Dendritic cell treated with granulocyte-macrophage colony-stimulating factor and Interleukin-4, amounts not matched to agents 40 ng/mL and 50 ng/mL, for 4 days (primary cell): Measurements from ENCODE around the gene ITGAE.
A peak's percentile ranks its signal among the peaks of the same experiment; 100 is the strongest.
"Not testable (repeated sequence)": the region's sequence is repeated elsewhere in the genome, so short reads cannot be mapped to it uniquely, and the experiment has no call there.

Experiments
- H3K27ac Mint-ChIP-seq: one replicate; pipeline ENCODE4 v1.8.0; 2022; ENCODE audit warnings: mild to moderate bottlenecking, mixed read lengths
- H3K27me3 Mint-ChIP-seq: one replicate; pipeline ENCODE4 v1.8.0; 2022; ENCODE audit warnings: mild to moderate bottlenecking, mixed read lengths
- H3K36me3 Mint-ChIP-seq: one replicate; pipeline ENCODE4 v1.8.0; 2022; ENCODE audit warnings: low read depth, mixed read lengths
- H3K4me1 Mint-ChIP-seq: one replicate; pipeline ENCODE4 v1.8.0; 2022; ENCODE audit warnings: low read depth, mixed read lengths
- H3K4me3 Mint-ChIP-seq: one replicate; pipeline ENCODE4 v1.8.0; 2022; ENCODE audit warnings: mild to moderate bottlenecking, moderate library complexity, mixed read lengths
- H3K9me3 Mint-ChIP-seq: one replicate; pipeline ENCODE4 v1.8.0; 2022; ENCODE audit warnings: mixed read lengths
- intact Hi-C: fragments of 100-400 bp; cut with micrococcal nuclease; formaldehyde crosslinking; loops from one replicate; pipeline ENCODE4 v1.15.0; 2022

Gene ITGAE

DNA sequence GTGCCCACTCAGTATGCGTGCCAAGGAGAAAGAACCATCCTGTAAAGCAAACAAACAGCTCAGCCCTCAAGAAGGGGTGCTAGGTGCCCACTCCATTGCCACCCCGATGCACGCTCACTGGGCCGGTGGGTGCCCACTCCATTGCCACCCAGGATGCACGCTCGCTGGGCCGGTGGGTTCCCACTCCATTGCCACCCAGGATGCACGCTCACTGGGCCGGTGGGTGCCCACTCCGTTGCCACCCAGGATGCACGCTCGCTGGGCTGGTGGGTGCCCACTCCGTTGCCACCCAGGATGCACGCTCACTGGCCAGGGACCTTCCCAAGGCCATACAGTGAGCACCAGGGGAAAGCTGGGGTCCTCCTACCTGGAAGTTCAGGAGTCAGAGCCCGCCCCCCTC lies 49.2 kb downstream of the ITGAE start:
- intact Hi-C loops = no loop called here

DNA sequence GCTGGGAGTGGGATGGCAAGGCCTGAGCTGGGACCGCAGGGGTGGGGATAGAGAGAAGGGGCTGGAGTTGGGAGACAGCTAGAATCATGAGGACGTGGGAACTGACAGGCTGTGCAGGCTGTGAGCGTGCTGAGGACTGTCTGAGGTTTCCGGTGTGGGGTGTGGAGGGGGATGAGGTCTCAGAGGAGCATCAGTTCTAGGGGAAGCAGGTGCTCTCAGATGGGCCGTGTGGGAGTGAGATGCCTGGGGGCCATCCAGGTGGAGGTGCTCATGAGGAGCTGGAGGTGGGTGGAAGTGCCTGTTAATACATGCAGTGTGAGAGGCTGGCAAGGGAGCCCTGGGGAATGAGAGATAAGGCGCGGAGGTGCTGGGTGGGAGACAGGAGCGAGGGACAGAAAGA lies 50.1 kb downstream of the ITGAE start:
- H3K27me3 Mint-ChIP-seq = no peaks in the 10 kb centered on the region
- no peak overlapping the region for H3K27ac Mint-ChIP-seq
- intact Hi-C loops = no loop called here
- H3K4me1 Mint-ChIP-seq = peaks cover 12% of the 10 kb centered on the region
- H3K9me3 Mint-ChIP-seq = no peaks in the 10 kb centered on the region
- no peak overlapping the region for H3K4me3 Mint-ChIP-seq
- no peaks in the 10 kb centered on the region for H3K36me3 Mint-ChIP-seq

More for the DNA sequence above, 49.2 kb downstream of the ITGAE start:
- no peaks in the 10 kb centered on the region for H3K9me3 Mint-ChIP-seq
- H3K4me3 Mint-ChIP-seq = no peak overlapping the region
- no peak overlapping the region for H3K27ac Mint-ChIP-seq
- H3K4me1 Mint-ChIP-seq = peaks cover 12% of the 10 kb centered on the region
- H3K36me3 Mint-ChIP-seq = no peaks in the 10 kb centered on the region
- no peaks in the 10 kb centered on the region for H3K27me3 Mint-ChIP-seq

DNA sequence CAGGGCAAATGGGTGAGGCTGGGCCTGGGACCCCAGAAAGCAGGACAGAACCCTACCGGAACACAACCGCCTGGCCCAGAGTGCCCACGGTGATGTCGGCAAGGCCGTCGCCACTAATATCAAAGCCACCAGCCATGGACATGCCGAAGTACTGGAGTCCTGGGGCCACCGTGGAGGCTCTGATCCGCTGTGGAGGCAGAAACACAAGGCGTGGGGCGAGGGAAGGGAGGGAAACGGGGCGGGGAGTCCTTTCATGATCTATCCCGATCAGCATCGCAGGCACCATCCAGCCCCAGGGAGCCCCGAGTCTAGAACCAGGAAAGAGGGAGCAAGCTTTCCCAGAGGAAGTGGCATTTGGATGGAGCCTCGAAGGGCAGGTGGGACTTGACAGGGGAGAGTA lies 50.7 kb downstream of the ITGAE start:
- intact Hi-C loops = no loop called here
- H3K36me3 Mint-ChIP-seq = no peaks in the 10 kb centered on the region
- no peaks in the 10 kb centered on the region for H3K27me3 Mint-ChIP-seq
- H3K4me1 Mint-ChIP-seq = peaks cover 12% of the 10 kb centered on the region
- H3K27ac Mint-ChIP-seq = no peak overlapping the region
- no peak overlapping the region for H3K4me3 Mint-ChIP-seq
- no peaks in the 10 kb centered on the region for H3K9me3 Mint-ChIP-seq

DNA sequence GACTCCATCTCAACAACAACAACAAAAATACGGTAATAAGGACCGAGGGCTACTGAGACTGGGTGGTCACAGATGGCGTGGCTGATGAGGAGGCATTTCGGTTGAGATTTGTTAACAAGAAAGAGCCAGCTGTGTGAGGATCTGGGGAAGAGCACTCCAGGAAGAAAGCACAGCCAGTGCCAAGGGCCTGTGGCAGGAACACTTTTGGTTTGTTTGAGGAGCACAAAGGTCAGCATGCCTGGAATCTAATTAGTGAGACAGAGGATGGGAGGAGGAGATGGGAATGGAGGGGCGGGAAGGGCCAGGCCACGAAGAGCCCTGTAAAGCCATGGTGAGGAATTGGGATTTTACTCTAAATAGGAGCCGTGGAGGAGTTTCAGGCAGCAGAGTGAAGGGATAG lies 52.4 kb downstream of the ITGAE start:
- Mint-ChIP-seq H3K9me3 (no peaks in the 10 kb centered on the region), H3K4me1 (peaks cover 12% of the 10 kb centered on the region), H3K36me3 (no peaks in the 10 kb centered on the region), H3K27me3 (no peaks in the 10 kb centered on the region), H3K27ac (no peak overlapping the region), H3K4me3 (no peak overlapping the region)
- intact Hi-C loops = no loop called here

DNA sequence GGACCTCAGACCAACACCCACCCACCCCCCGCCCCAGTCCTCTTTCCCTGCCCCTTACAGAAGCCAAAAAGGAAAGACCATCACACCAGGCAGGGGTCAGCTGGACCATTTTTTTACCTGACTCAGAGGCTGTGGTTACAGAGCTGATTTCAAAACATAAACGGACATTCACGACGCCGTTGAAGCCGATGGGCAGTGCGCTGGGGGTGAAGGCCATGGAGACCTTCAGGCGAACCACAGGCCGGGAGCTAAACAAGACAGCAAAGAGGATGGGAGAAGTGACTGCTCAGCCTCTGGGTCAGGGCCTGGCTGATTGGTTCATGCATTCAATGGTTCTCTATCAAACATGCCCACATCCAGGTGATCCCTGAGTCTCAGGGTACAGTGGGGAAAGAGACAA lies 53.2 kb downstream of the ITGAE start:
- Mint-ChIP-seq H3K9me3 (no peaks in the 10 kb centered on the region), H3K27ac (no peak overlapping the region), H3K4me3 (no peak overlapping the region)

DNA sequence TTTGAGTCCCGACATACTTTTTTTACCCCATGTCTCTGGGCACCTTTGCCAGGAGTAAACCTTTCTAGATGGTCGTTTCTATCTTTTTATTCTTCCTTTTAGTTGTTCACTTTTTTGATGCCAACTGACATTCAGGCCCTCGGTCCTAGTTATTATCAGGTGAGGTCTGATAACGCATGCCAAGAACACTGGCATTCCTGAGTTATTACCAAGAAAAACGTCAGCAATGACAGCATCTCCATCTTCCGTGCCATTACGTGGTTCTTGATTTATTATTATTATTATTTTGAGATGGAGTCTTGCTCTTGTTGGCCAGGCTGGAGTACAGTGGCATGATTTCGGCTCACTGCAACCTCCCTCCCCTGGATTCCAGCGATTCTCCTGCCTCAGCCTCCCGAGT lies 55.9 kb downstream of the ITGAE start:
- intact Hi-C loops = no loop called here
- H3K27ac Mint-ChIP-seq = no peak overlapping the region
- H3K36me3 Mint-ChIP-seq = no peaks in the 10 kb centered on the region
- H3K4me1 Mint-ChIP-seq = peaks cover 13% of the 10 kb centered on the region
- no peak overlapping the region for H3K4me3 Mint-ChIP-seq
- H3K9me3 Mint-ChIP-seq = no peaks in the 10 kb centered on the region
- H3K27me3 Mint-ChIP-seq = no peaks in the 10 kb centered on the region

More for the DNA sequence above, 53.2 kb downstream of the ITGAE start:
- H3K4me1 Mint-ChIP-seq = peaks cover 12% of the 10 kb centered on the region
- no peaks in the 10 kb centered on the region for H3K36me3 Mint-ChIP-seq
- no peaks in the 10 kb centered on the region for H3K27me3 Mint-ChIP-seq
- intact Hi-C loops = no loop called here

DNA sequence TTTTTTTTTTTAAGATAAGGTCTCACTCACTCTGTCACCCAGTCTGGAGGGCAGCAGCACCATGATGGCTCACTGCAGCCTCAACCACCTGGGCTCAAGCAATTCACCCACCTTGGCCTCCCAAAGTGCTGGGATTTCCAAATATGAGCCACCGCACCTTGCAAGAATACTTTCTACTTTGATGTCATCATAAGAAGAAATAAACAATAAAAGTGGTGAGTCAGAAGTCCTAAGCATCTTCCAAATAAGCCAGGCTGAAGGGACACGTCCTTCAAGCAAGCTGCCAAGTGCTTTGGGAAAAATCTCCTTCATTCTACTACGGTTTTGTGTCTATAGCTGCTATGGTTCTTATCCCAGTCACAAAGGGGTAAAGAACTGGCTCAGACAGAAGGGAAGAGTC lies 57.0 kb downstream of the ITGAE start:
- H3K9me3 Mint-ChIP-seq = no peaks in the 10 kb centered on the region
- peaks cover under 1% of the 10 kb centered on the region for H3K27me3 Mint-ChIP-seq
- intact Hi-C loops = no loop called here
- H3K4me1 Mint-ChIP-seq = peaks cover 22% of the 10 kb centered on the region
- H3K27ac Mint-ChIP-seq = no peak overlapping the region
- no peaks in the 10 kb centered on the region for H3K36me3 Mint-ChIP-seq
- no peak overlapping the region for H3K4me3 Mint-ChIP-seq

DNA sequence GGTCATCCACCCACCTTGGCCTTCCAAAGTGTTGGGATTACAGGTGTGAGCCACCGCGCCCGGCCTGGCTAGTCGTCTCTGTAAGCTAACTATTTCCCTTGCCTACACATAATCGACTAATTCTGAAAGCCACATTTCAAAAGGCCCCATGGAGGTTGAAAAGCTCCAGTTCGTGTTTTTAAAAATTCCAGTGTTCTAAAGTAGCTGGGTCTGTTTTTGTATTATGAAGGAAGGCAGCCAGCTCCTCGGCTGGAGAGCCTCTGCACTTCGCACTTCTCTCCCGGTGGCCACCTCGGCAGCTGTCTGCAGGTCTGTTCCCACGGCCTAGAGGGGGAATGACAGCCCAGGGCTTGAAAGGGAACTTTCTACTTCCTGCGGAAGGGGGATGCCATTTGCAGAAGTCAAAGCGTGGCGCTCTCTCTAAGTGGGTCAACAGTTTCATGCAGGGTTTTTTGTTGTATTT lies 60.3 kb downstream of the ITGAE start:
- no peak overlapping the region for H3K4me3 Mint-ChIP-seq
- peaks cover 26% of the 10 kb centered on the region for H3K4me1 Mint-ChIP-seq
- no peaks in the 10 kb centered on the region for H3K9me3 Mint-ChIP-seq
- H3K27ac Mint-ChIP-seq = peak overlapping the region; percentile 68
- intact Hi-C loops = no loop called here
- H3K36me3 Mint-ChIP-seq = no peaks in the 10 kb centered on the region
- H3K27me3 Mint-ChIP-seq = peaks cover 3% of the 10 kb centered on the region

DNA sequence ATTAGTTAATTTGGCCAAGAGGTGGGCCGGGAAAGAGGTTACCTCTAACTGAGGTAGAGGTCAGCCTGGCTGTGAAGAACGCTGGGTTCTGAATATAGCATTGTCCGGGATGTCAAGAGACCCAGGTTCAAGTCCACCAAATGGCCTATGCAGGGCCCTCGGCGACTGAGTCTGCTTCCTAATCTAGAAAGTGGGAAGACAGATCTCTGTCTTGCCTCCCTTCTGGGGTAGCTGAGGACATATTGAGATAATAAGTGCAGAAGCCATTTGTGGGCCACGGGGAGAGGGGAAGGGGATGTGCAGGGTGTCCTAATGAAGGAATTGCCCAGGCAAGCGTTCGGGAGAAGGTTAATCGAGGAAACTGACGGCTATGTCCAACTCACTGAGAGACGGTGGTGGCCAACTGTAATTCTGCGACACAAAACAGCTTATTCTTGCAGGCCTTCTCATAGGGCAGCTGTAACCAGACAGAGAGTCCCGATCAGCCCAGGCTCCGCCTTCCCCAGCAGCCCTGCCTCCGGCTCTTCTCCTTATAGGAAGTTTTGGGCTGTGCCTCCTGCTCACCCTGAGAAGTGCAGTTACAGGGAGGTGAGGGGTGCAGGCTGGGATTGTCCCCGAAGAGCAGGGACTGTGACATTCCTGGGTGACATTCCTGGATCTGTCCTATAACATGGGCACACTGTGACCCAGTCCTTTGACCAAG lies 61.4 kb downstream of the ITGAE start:
- no peaks in the 10 kb centered on the region for H3K36me3 Mint-ChIP-seq
- peaks cover 26% of the 10 kb centered on the region for H3K4me1 Mint-ChIP-seq
- H3K9me3 Mint-ChIP-seq = no peaks in the 10 kb centered on the region
- intact Hi-C loops = loop anchor here (5.0 kb wide), 1 partner anchor 108 kb away; the partner anchor contains the start of gene NCBP3
- no peak overlapping the region for H3K4me3 Mint-ChIP-seq
- H3K27me3 Mint-ChIP-seq = peaks cover 3% of the 10 kb centered on the region
- peak overlapping the region; percentile 42 for H3K27ac Mint-ChIP-seq

DNA sequence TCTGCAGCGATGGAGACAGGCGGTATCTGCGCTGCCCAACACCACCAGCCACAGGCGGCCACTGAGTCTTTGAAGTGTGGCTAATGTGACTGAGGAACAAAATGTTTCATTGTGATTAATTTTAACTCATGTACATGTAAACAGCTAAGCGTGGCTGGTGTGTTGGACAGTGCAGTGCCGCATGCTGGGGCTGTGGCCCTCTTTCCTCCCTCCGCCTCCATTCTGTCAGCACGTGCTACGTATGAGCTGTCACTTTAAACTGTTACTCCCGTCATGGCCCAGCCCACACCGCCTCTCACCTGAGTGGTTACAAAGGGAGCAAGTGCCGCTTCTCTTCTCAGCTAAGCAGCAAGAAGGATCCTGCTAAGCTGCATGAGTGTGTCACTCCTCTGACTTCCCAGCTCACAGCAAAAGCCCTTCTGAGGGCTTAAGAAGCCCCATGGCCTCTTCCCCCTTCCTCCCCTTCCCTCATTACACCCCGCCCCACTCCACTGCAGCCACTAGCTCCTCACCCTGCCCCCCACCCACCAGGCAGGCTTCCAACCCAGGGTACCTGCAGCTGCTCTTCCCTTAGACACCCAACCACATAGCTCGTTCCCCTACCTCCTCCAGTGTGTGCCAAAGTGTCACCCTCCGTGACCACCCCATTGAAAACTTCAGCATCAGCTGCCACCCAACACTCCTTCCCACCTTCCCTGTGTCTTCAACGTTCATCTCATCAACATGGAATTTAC lies 62.3 kb downstream of the ITGAE start:
- no peak overlapping the region for H3K4me3 Mint-ChIP-seq

DNA sequence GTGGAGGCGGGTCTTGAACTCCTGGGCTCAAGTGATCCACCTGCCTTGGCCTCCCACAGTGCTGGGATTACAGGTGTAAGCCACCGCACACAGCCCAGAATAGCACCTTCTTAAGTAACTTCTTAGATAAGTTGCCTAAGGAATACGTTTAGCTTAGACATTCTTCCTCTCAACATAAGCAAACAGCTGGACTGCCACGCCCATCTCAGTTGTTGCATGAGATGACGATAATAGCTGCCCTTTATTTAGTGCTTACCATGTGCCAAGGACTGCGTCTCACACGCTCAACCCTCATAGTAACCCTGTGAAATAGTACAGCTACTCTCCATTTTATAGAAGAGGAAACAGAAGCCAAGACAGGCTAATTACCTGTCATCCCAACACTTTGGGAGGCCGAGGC lies 65.5 kb downstream of the ITGAE start:
- no peak overlapping the region for H3K4me3 Mint-ChIP-seq
- H3K9me3 Mint-ChIP-seq = no peaks in the 10 kb centered on the region
- no peaks in the 10 kb centered on the region for H3K36me3 Mint-ChIP-seq
- peaks cover 26% of the 10 kb centered on the region for H3K4me1 Mint-ChIP-seq
- no peak overlapping the region for H3K27ac Mint-ChIP-seq
- intact Hi-C loops = loop anchor here (5.0 kb wide), 1 partner anchor 112 kb away; the partner anchor contains the start of gene NCBP3
- peaks cover 3% of the 10 kb centered on the region for H3K27me3 Mint-ChIP-seq

More for the DNA sequence above, 62.3 kb downstream of the ITGAE start:
- Mint-ChIP-seq H3K4me1 (peaks cover 26% of the 10 kb centered on the region), H3K9me3 (no peaks in the 10 kb centered on the region), H3K36me3 (no peaks in the 10 kb centered on the region), H3K27ac (peak overlapping the region; percentile 2), H3K27me3 (peaks cover 3% of the 10 kb centered on the region)
- intact Hi-C loops = loop anchor here (5.0 kb wide), 1 partner anchor 109 kb away; the partner anchor contains the start of gene NCBP3

DNA sequence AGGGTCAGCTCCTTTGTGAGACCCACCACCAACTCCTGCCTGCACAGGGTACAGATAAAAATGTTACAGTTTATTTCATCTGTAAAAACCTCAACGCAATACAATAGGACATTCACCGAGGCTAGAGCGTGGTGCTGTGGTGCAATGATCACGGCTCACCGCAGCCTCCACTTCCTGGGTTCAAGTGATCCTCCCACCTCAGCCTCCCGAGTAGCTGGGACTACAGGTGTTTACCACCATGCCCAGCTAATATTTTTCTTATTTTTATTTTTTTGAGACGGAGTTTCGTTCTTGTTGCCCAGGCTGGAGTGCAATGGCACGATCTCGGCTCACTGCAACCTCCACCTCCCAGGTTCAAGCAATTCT lies 66.1 kb downstream of the ITGAE start:
- not testable (repeated sequence) for H3K27ac Mint-ChIP-seq, H3K4me3 Mint-ChIP-seq, H3K27me3 Mint-ChIP-seq, H3K9me3 Mint-ChIP-seq, H3K36me3 Mint-ChIP-seq
- H3K4me1 Mint-ChIP-seq = peaks cover 23% of the 10 kb centered on the region
- intact Hi-C loops = loop anchor here (5.0 kb wide), 1 partner anchor 112 kb away; the partner anchor contains the start of gene NCBP3

DNA sequence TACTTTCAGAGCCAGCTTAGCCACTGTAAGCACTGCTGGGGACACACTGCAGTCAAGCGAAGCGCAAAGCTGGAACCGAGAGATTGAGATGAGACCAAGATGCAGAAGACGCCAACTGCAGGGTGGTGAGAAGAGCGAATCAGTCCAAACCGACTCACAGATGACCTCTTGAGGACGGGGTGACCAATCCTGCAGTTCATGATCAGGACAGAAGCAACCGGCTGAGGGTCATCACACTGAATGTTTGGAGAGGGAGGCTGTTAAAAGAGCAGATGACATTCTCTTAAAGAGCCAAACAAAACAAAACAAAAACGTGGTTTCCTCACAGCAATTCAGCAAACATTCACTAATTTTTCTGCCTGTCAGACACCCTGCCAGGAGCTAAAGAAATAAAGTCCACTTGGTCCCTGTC lies 68.8 kb downstream of the ITGAE start:
- intact Hi-C loops = loop anchor here (2.0 kb wide), 1 partner anchor 49 kb away; no protein-coding TSS in a partner anchor
- Mint-ChIP-seq H3K4me1 (peaks cover 4% of the 10 kb centered on the region), H3K9me3 (no peaks in the 10 kb centered on the region), H3K36me3 (no peaks in the 10 kb centered on the region), H3K27ac (no peak overlapping the region), H3K27me3 (peaks cover 2% of the 10 kb centered on the region), H3K4me3 (no peak overlapping the region)

DNA sequence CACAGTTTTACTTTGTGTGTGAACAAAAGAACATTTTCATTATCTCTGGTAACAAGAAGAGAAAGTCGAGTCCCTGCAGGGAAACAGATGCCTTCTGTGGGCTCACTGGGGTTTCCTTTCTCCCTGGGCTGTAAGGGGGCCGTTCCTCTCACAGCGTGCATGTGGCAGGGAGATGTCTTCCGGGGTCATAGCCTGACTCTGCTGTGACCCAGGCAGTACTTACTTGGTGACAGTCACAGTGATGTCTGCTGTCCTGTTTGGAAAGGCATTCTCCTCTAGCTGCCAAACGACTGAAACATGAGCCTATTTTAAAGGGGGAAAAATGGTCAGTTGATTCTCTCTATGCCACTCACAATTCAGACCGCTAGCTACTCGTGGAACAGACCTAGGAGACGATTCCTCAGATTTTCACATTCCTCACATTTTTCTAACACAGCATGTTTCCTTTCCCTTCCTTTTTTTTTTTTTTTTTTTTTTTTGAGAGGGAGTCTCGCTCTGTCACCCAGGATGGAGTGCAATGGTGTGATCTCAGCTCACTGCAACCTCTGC lies 70.0 kb downstream of the ITGAE start:
- Mint-ChIP-seq H3K27me3 (no peaks in the 10 kb centered on the region), H3K9me3 (no peaks in the 10 kb centered on the region), H3K4me1 (no peaks in the 10 kb centered on the region), H3K27ac (no peak overlapping the region), H3K36me3 (no peaks in the 10 kb centered on the region), H3K4me3 (no peak overlapping the region)
- intact Hi-C loops = no loop called here
